ENCODE data around the gene UTP4. TPM values are rescaled to one million over a fixed set of nuclear protein-coding genes. Genes with fewer than 3 reads are reported as not detected.

The UTP4 gene
- total and polyA plus RNA-seq, 2 donors (not counting 3 experiments of a cell fraction or from before 2014, with no cell fraction given), result 56.1 to 59.5 TPM

- POLR2A ChIA-PET, result no interaction called here
- FAIRE-seq (no peak), DNase-seq (ENCODE audit: low read depth, low spot score) (no peak)
- no peaks in the 10 kb centered on the region for H3K4me1 ChIP-seq (ENCODE audit: control insufficient read depth, extremely low read depth, insufficient read depth, low read length)
- no peaks in the 10 kb centered on the region for H3K36me3 ChIP-seq (ENCODE audit: control insufficient read depth in 2 of 2, extremely low read depth in 1 of 2, insufficient read depth in 2 of 2, low read length in 2 of 2)
- H2AFZ ChIP-seq (ENCODE audit: low read depth, low read length), result no peak overlapping the region
- intact Hi-C loops (cut with micrococcal nuclease), result no loop called here
- CTCF ChIA-PET, result interaction anchor here (1.2 to 4.4 kb wide), 2 partner anchors 18 to 203 kb away, joined by 3 to 14 read pairs; no protein-coding TSS in a partner anchor
- TF ChIP-seq JUN (IDR thresholded peaks at IDR 0.05; ENCODE audit: borderline replicate concordance, insufficient read depth, insufficient read length, low read depth) (no peak), GATA2 (IDR thresholded peaks at IDR 0.05; ENCODE audit: insufficient read depth, insufficient read length, low read depth, low read length) (no peak)
- H3K9ac ChIP-seq (replicated peaks; ENCODE audit: extremely low read depth, insufficient read depth, low read length), result no peak overlapping the region
- no peaks in the 10 kb centered on the region for H3K9me3 ChIP-seq (replicated peaks; ENCODE audit: control insufficient read depth, insufficient read depth, low read length)
- no peaks in the 10 kb centered on the region for H3K27me3 ChIP-seq (ENCODE audit: control insufficient read depth in 2 of 2, insufficient read depth in 2 of 2, low read length in 2 of 2)
- no TSS peak for BruUV-seq (replicated peaks)
- no peak overlapping the region for H3K27ac ChIP-seq (ENCODE audit: insufficient read depth, low read depth, low read length)
- dilution Hi-C loops (cut with MboI; ENCODE audit: extremely low pct_ligation_motif_present, low sequenced_read_pairs), result no loop called here
- no peak overlapping the region for H3K4me3 ChIP-seq (replicated peaks in 1 of 3; ENCODE audit: insufficient read depth in 1 of 3, low read depth in 1 of 3, low read length in 3 of 3)
- H3K9me1 ChIP-seq (replicated peaks; ENCODE audit: control insufficient read depth, extremely low read depth, insufficient read depth, low read length), result no peaks in the 10 kb centered on the region
- H3K4me2 ChIP-seq (ENCODE audit: insufficient read depth, low read length), result no peak overlapping the region
- no peaks in the 10 kb centered on the region for H3K79me2 ChIP-seq (ENCODE audit: control insufficient read depth, insufficient read depth, low read length)
- no peaks in the 10 kb centered on the region for H4K20me1 ChIP-seq (replicated peaks; ENCODE audit: control insufficient read depth, extremely low read depth, insufficient read depth, low read length)
These were observed 37.3 kb upstream of the UTP4 start for GRCh38 chr16:69095193-69095592.

GRCh38 chr16:69100071-69100691, 32.3 kb upstream of the UTP4 start:
- Histone ChIP-seq H3K4me2 (ENCODE audit: insufficient read depth, low read length) (no peak overlapping the region), H3K9me1 (replicated peaks; ENCODE audit: control insufficient read depth, extremely low read depth, insufficient read depth, low read length) (no peaks in the 10 kb centered on the region), H3K9ac (replicated peaks; ENCODE audit: extremely low read depth, insufficient read depth, low read length) (no peak overlapping the region), H3K4me1 (ENCODE audit: control insufficient read depth, extremely low read depth, insufficient read depth, low read length) (peaks cover under 1% of the 10 kb centered on the region), H3K9me3 (replicated peaks; ENCODE audit: control insufficient read depth, insufficient read depth, low read length) (no peaks in the 10 kb centered on the region), H3K27me3 (ENCODE audit: control insufficient read depth in 2 of 2, insufficient read depth in 2 of 2, low read length in 2 of 2) (no peaks in the 10 kb centered on the region), H3K4me3 (replicated peaks in 1 of 3; ENCODE audit: insufficient read depth in 1 of 3, low read depth in 1 of 3, low read length in 3 of 3) (no peak overlapping the region), H3K36me3 (ENCODE audit: control insufficient read depth in 2 of 2, extremely low read depth in 1 of 2, insufficient read depth in 2 of 2, low read length in 2 of 2) (no peaks in the 10 kb centered on the region), H2AFZ (ENCODE audit: low read depth, low read length) (no peak overlapping the region), H3K79me2 (ENCODE audit: control insufficient read depth, insufficient read depth, low read length) (no peaks in the 10 kb centered on the region), H3K27ac (ENCODE audit: insufficient read depth, low read depth, low read length) (no peak overlapping the region), H4K20me1 (replicated peaks; ENCODE audit: control insufficient read depth, extremely low read depth, insufficient read depth, low read length) (no peaks in the 10 kb centered on the region)
- dilution Hi-C loops (cut with MboI; ENCODE audit: extremely low pct_ligation_motif_present, low sequenced_read_pairs), result no loop called here
- ChIA-PET CTCF (interaction anchor here (1.2 to 3.3 kb wide), 3 partner anchors 11 to 16 kb away, joined by 3 to 15 read pairs (median 3); no protein-coding TSS in a partner anchor), POLR2A (interaction anchor here (0.6 kb wide), 1 partner anchor 75 kb away, joined by 3 read pairs; no protein-coding TSS in a partner anchor)
- no TSS peak for BruUV-seq (replicated peaks)
- no peak for TF ChIP-seq EZH2 (IDR thresholded peaks at IDR 0.05; ENCODE audit: borderline replicate concordance, low read depth, low read length, severe bottlenecking)
- TF ChIP-seq MYC (IDR thresholded peaks at IDR 0.05; ENCODE audit: low read depth, low read length), result no peak
- TF ChIP-seq GATA2 (IDR thresholded peaks at IDR 0.05; ENCODE audit: insufficient read depth, insufficient read length, low read depth, low read length), result no peak
- DNase-seq (ENCODE audit: low read depth, low spot score) (no peak), FAIRE-seq (no peak)
- intact Hi-C loops (cut with micrococcal nuclease), result no loop called here

All from endothelial cell of umbilical vein (primary cell).